Globus pallidus (tissue), 1 donor: ENCODE data around the gene CRADD.
"Not testable (repeated sequence)": the region's sequence is repeated elsewhere in the genome, so short reads cannot be mapped to it uniquely, and the experiment has no call there.

Experiments used
- DNase-seq: peaks from one replicate; pipeline ENCODE4 v3.0.0-alpha.2; 2015; ENCODE audit warnings: low spot score

CRADD gene

GRCh38 chr12:93706824-93707223 is 29.6 kb downstream of the CRADD start:
- no peak for DNase-seq

GRCh38 chr12:93707836-93708235 is 30.7 kb downstream of the CRADD start:
- no peak for DNase-seq

- DNase-seq = no peak
These were observed 31.8 kb downstream of the CRADD start for GRCh38 chr12:93708952-93709351.

GRCh38 chr12:93709386-93709785 is 32.2 kb downstream of the CRADD start:
- DNase-seq = no peak

- DNase-seq = no peak
These were observed 33.4 kb downstream of the CRADD start for GRCh38 chr12:93710574-93710926.

GRCh38 chr12:93711502-93711901 is 34.3 kb downstream of the CRADD start:
- DNase-seq = not testable (repeated sequence)

GRCh38 chr12:93712200-93712599 is 35.0 kb downstream of the CRADD start:
- DNase-seq = no peak

GRCh38 chr12:93713060-93713459 is 35.9 kb downstream of the CRADD start:
- no peak for DNase-seq

GRCh38 chr12:93713800-93714199 is 36.6 kb downstream of the CRADD start:
- DNase-seq = no peak

GRCh38 chr12:93714382-93714781 is 37.2 kb downstream of the CRADD start:
- DNase-seq = no peak

GRCh38 chr12:93719710-93720109 is 42.5 kb downstream of the CRADD start:
- no peak for DNase-seq

- DNase-seq = no peak
These were observed 43.4 kb downstream of the CRADD start for GRCh38 chr12:93720559-93720958.

- no peak for DNase-seq
These were observed 45.0 kb downstream of the CRADD start for GRCh38 chr12:93722179-93722578.

GRCh38 chr12:93722835-93723567 is 45.8 kb downstream of the CRADD start:
- DNase-seq = no peak

- no peak for DNase-seq
These were observed 46.4 kb downstream of the CRADD start for GRCh38 chr12:93723568-93723930.

GRCh38 chr12:93725531-93725930 is 48.4 kb downstream of the CRADD start:
- no peak for DNase-seq

- no peak for DNase-seq
These were observed 50.1 kb downstream of the CRADD start for GRCh38 chr12:93727195-93727811.

GRCh38 chr12:93727911-93728310 is 50.7 kb downstream of the CRADD start:
- no peak for DNase-seq

GRCh38 chr12:93729934-93730333 is 52.8 kb downstream of the CRADD start:
- DNase-seq = no peak

GRCh38 chr12:93733358-93733757 is 56.2 kb downstream of the CRADD start:
- DNase-seq = peak; percentile 18

GRCh38 chr12:93733928-93734327 is 56.8 kb downstream of the CRADD start:
- no peak for DNase-seq

- no peak for DNase-seq
These were observed 57.6 kb downstream of the CRADD start for GRCh38 chr12:93734784-93735183.

- DNase-seq = no peak
These were observed 59.5 kb downstream of the CRADD start for GRCh38 chr12:93736640-93737178.
